ENCODE data around the gene BPIFB2.

Gene BPIFB2

GRCh38 chr20:33020278-33021161, 13.0 kb downstream of the BPIFB2 start:
- no peak for TF ChIP-seq CTCF (IDR thresholded peaks at IDR 0.05; ENCODE audit: low read length, missing control alignments)
- H3K4me3 ChIP-seq (replicated peaks; ENCODE audit: low read depth, low read length), result no peak overlapping the region
- no peak for DNase-seq (ENCODE audit: low read depth)

GRCh38 chr20:33021879-33022278, 14.4 kb downstream of the BPIFB2 start:
- TF ChIP-seq CTCF (IDR thresholded peaks at IDR 0.05; ENCODE audit: low read length, missing control alignments), result no peak
- no peak overlapping the region for H3K4me3 ChIP-seq (replicated peaks; ENCODE audit: low read depth, low read length)
- DNase-seq (ENCODE audit: low read depth), result no peak

- no peak for DNase-seq (ENCODE audit: low read depth)
- TF ChIP-seq CTCF (IDR thresholded peaks at IDR 0.05; ENCODE audit: low read length, missing control alignments), result no peak
- no peak overlapping the region for H3K4me3 ChIP-seq (replicated peaks; ENCODE audit: low read depth, low read length)
Observed at GRCh38 chr20:33022289-33022688, 14.8 kb downstream of the BPIFB2 start.

- H3K4me3 ChIP-seq (replicated peaks; ENCODE audit: low read depth, low read length), result no peak overlapping the region
- DNase-seq (ENCODE audit: low read depth), result no peak
- TF ChIP-seq CTCF (IDR thresholded peaks at IDR 0.05; ENCODE audit: low read length, missing control alignments), result no peak
Observed at GRCh38 chr20:33022694-33023438, 15.4 kb downstream of the BPIFB2 start.

- no peak for TF ChIP-seq CTCF (IDR thresholded peaks at IDR 0.05; ENCODE audit: low read length, missing control alignments)
- DNase-seq (ENCODE audit: low read depth), result no peak
- no peak overlapping the region for H3K4me3 ChIP-seq (replicated peaks; ENCODE audit: low read depth, low read length)
Observed at GRCh38 chr20:33023439-33024242, 16.1 kb downstream of the BPIFB2 start.

GRCh38 chr20:33024243-33024560, 16.7 kb downstream of the BPIFB2 start:
- DNase-seq (ENCODE audit: low read depth), result no peak
- TF ChIP-seq CTCF (IDR thresholded peaks at IDR 0.05; ENCODE audit: low read length, missing control alignments), result no peak
- H3K4me3 ChIP-seq (replicated peaks; ENCODE audit: low read depth, low read length), result no peak overlapping the region

Measured in fibroblast of pulmonary artery (primary cell).